Liver (tissue), 3 donors: Measurements from ENCODE around the gene DIO3.

Experiments used
- CTCF ChIP-seq: fragments of 150-350 bp; IDR thresholded peaks from 2 replicates; pipeline ENCODE4 v1.5.1; 2017; ENCODE audit warnings: improper control_type of control experiment, low read depth, low read length; ENCODE audit not compliant: missing input control
- EGR1 ChIP-seq, 2 donors: IDR thresholded peaks; 2 replicates each; pipeline ENCODE4 v1.6.1; 2016 to 2018; ENCODE audit warnings: antibody characterized with exemption in 2 of 2, low read depth in 2 of 2
- HNF4A ChIP-seq, 2 donors: conservative IDR thresholded peaks; 2 replicates each; pipeline ENCODE4 v1.6.1; 2016; ENCODE audit warnings: antibody characterized with exemption in 2 of 2, mild to moderate bottlenecking in 2 of 2
- JUND ChIP-seq, 2 donors: IDR thresholded peaks; 2 replicates each; pipeline ENCODE4 v1.6.1; 2016; ENCODE audit warnings: antibody characterized with exemption in 2 of 2
- MAX ChIP-seq: IDR thresholded peaks from 2 replicates; pipeline ENCODE4 v1.6.1; 2016; ENCODE audit warnings: antibody characterized with exemption
- RAD21 ChIP-seq, 2 donors: IDR thresholded peaks; 2 replicates each; pipeline ENCODE4 v1.6.1; 2016; ENCODE audit warnings: antibody characterized with exemption in 2 of 2, mild to moderate bottlenecking in 2 of 2
- REST ChIP-seq: IDR thresholded peaks from 2 replicates; pipeline ENCODE4 v1.6.1; 2016; ENCODE audit warnings: antibody characterized with exemption, mild to moderate bottlenecking
- RXRA ChIP-seq, 2 donors: IDR thresholded peaks; 2 replicates each; pipeline ENCODE4 v1.6.1; 2017 to 2018; ENCODE audit warnings: antibody characterized with exemption in 2 of 2, mild to moderate bottlenecking in 1 of 2
- SP1 ChIP-seq: IDR thresholded peaks from 2 replicates; pipeline ENCODE4 v1.6.1; 2018; ENCODE audit warnings: antibody characterized with exemption, mild to moderate bottlenecking
- TAF1 ChIP-seq: conservative IDR thresholded peaks from 2 replicates; pipeline ENCODE4 v1.6.1; 2016; ENCODE audit warnings: antibody characterized with exemption, mild to moderate bottlenecking
- YY1 ChIP-seq: IDR thresholded peaks from 2 replicates; pipeline ENCODE4 v1.6.1; 2016; ENCODE audit warnings: antibody characterized with exemption, mild to moderate bottlenecking
- donor health status: healthy.
- donor health status: healthy.

GRCh38 chr14:101600336-101600890 is 39.1 kb downstream of the DIO3 start:
- TF ChIP-seq CTCF (no peak), JUND (IDR thresholded peaks at IDR 0.05) (no peak), YY1 (no peak), RAD21 (IDR thresholded peaks at IDR 0.05) (no peak), REST (no peak), SP1 (no peak), EGR1 (IDR thresholded peaks at IDR 0.05; ENCODE audit: low read depth in 2 of 2) (no peak), MAX (no peak), TAF1 (no peak), HNF4A (conservative IDR thresholded peaks at IDR 0.05) (no peak), RXRA (IDR thresholded peaks at IDR 0.05) (no peak)
